ENCODE measurements around the gene ALG11.
"Not testable (repeated sequence)": the region's sequence is repeated elsewhere in the genome, so short reads cannot be mapped to it uniquely, and the experiment has no call there.

The ALG11 gene

DNA sequence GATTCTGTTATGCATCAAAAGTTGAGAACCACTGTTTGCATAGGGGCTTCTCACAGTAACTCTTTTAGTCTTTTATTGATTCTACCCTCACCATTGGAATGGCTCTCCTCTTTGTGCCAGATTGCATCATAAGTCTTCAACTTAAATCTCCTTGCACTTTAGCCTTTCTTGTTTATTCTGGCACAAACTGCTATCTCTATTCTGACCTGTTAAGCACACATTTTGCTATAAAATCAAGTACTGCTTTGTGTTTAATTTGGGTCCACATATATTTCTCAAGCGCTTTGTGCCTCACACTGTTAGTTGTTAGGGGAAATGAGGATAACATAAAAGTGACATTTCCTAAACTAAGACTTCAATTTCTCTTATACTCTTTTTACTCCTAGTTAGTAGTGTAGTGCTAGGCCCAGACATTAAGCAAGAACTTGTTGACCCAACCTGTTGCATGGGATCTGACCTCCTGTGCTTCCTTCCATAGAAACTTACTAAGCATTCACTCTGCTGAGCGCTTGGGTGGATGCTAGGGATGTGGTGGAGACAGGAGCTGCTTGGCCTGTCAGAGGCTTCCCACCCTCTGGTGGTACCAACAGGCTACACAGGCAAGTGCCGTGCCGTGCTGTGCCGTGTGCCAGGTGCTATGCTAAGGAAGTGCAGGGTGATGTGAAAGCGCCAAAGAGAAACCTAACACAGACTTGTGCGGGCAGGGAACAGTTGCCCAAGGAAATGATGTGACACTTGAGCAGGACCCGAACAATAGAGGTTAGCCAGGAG, 13.5 kb downstream of the ALG11 start:
- in situ Hi-C loops (cut with MboI; ENCODE audit: low sequenced_read_pairs), result no loop called here

- in situ Hi-C loops (cut with MboI; ENCODE audit: low sequenced_read_pairs), result no loop called here
Observed at GRCh38 chr13:52026246-52026626, 14.0 kb downstream of the ALG11 start.

- in situ Hi-C loops (cut with MboI; ENCODE audit: low sequenced_read_pairs), result no loop called here
Observed at GRCh38 chr13:52027832-52028231, 15.6 kb downstream of the ALG11 start.

DNA sequence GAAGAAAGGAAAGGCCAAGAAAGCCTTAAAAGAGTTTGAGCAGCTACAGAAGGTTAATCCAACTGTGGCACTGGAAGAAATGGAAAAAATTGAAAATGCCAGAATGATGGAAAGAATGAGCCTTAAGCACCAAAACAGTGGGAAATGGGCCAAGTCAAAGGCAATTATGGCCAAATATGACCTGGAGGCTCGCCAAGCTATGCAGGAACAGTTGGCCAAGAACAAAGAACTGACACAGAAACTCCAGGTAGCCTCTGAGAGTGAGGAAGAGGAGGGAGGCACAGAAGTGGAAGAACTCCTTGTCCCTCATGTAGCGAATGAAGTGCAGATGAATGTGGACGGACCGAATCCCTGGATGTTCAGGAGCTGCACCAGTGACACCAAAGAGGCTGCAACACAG, 17.4 kb downstream of the ALG11 start:
- in situ Hi-C loops (cut with MboI; ENCODE audit: low sequenced_read_pairs), result no loop called here

DNA sequence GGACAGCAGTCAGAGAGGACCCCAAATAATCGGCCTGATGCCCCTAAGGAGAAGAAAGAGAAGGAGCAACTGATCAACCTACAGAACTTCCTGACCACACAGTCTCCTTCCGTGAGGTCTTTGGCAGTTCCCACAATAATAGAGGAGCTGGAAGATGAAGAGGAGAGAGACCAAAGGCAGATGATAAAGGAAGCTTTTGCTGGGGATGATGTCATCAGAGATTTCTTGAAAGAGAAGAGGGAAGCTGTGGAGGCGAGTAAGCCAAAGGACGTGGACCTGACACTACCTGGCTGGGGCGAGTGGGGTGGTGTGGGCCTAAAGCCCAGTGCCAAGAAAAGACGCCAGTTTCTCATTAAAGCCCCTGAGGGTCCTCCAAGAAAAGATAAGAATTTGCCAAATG, 18.2 kb downstream of the ALG11 start:
- in situ Hi-C loops (cut with MboI; ENCODE audit: low sequenced_read_pairs), result not testable (repeated sequence)

- in situ Hi-C loops (cut with MboI; ENCODE audit: low sequenced_read_pairs), result no loop called here
Observed at GRCh38 chr13:52033039-52033438, 20.8 kb downstream of the ALG11 start.

DNA sequence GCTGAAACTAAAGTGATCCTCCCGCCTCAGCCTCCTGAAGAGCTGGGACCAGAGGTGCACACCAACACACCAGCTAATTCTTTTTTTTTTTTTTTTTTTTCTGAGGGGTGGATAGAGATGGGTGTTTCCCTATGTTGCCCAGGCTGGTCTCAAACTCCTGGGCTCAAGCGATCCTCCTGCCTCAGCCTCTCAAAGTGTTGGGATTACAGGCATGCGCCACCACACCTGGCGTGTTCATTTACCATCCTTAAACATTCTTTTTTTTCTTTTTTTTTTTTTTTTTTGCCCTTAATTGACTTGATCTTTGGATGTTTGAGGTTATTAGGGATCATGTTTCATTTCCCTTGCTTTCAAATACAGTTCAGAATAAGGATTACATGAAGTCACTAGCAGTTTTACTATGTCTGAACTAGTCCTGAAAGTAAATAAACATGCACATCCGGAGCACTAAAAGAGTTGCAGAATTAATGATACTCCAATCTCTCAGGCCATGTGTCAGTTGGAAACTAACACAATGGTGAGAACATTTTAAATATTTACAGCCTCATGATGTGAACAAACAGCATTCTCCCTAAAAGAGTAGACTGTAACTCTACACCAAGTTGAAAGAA, 22.5 kb downstream of the ALG11 start:
- in situ Hi-C loops (cut with MboI; ENCODE audit: low sequenced_read_pairs), result no loop called here

DNA sequence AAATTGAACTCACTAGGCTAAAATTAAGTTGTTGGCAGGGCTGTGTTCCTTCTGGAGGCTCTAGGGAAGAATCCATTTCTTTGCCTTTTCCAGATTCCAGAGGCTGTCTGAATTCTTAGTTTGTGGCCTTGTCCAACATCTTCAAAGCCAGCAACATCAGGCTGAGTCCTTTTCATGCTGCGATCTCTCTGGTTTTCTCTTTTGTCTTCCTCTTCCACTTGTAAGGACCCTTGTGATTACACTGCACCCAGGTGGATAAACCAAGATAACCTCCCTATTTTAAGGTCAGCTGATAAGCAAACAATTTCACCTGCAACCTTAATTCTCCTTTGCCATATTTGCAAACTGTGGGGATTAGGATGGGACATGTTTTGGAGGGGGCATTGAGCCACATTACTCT, 23.8 kb downstream of the ALG11 start:
- in situ Hi-C loops (cut with MboI; ENCODE audit: low sequenced_read_pairs), result no loop called here

DNA sequence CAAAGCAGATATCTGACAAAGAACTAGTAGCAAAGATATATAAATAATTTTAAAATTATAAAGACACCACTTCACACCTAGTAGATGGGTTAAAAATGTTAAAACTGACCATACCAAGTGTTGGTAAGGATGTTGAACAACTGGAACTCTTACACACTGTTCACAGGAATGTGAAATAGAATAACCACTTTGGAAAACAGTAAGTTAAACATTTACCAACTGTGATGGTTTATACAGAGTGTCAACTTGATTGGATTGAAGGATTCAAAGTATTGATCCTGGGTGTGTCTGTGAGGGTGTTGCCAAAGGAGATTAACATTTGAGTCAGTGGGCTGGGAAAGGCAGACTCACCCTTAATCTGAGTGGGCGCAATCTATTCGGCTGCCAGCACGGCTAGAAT, 31.5 kb downstream of the ALG11 start:
- in situ Hi-C loops (cut with MboI; ENCODE audit: low sequenced_read_pairs), result no loop called here

DNA sequence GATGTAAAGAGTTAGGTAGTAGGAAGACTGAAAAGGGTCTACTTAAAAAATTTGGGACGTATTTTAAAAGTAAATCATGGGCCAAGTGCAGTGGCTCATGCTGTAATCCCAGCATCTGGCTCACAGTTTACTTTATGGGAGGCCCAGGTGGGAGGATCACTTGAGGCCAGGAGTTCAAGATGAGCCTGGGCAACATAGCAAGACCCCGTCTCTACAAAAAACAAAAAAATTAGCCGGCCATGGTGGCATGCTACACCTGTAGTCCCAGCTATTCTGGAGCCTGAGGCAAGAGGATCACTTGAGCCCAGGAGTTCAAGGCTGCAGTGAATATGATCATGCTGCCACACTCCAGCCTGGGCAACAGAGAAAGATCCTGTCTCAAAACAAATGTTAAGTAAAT, 35.3 kb downstream of the ALG11 start:
- in situ Hi-C loops (cut with MboI; ENCODE audit: low sequenced_read_pairs), result no loop called here

DNA sequence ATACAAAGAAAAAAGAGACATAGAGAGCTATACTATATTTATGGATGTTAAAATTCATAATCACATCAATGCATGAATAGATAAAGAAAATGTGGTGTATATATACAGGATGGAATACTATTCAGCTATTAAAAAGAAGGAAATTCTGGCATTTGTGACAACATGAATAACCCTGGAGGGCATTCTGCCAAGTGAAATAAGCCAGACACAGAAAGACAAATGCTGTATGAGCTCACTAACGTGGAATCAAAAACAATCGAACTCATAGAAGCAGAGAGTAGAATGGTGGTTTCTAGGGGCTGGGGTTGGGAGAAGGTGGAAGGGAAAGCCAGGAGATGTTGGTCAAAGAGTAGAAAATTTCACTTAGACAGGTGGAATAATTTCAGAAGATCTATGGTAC, 36.3 kb downstream of the ALG11 start:
- in situ Hi-C loops (cut with MboI; ENCODE audit: low sequenced_read_pairs), result no loop called here

DNA sequence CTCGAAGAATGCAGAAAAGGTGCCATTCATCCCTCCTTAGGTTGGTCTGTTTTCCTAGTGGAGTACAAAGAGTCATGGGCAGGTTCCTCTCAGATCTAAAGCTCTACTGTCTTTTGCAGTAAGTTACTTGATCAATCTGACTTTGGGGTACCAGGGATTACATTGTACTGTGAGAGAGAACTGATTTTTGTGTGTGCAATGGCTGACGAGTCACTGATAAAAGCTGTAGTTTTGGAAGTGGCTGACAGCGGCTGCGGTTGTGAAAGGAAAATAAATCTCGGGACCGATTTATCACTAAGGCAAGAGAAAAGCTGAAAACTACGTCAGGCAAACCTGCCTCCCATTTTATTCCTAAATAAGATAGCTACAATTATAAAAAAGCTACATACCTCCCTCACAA, 39.2 kb downstream of the ALG11 start:
- in situ Hi-C loops (cut with MboI; ENCODE audit: low sequenced_read_pairs), result no loop called here

- in situ Hi-C loops (cut with MboI; ENCODE audit: low sequenced_read_pairs), result no loop called here
Observed at GRCh38 chr13:52053460-52053859, 41.3 kb downstream of the ALG11 start.

DNA sequence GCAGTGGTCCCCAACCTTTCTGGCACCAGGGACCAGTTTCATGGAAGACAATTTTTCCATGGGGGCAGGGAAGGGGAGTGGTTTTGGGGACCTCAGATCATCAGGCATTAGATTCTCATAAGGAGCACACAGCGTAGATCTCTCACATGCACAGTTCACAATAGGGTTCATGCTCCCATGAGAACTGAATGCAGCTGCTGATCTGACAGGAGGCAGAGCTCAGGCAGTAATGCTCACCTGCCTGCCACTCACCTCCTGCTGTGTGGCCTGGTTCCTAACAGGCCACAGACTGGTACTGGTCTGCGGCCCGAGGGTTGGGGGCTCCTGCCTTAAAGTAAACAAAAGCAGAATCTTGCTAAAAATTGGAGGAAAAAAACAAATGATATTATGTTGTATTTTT, 48.9 kb downstream of the ALG11 start:
- in situ Hi-C loops (cut with MboI; ENCODE audit: low sequenced_read_pairs), result not testable (repeated sequence)

- in situ Hi-C loops (cut with MboI; ENCODE audit: low sequenced_read_pairs), result no loop called here
Observed at GRCh38 chr13:52061587-52061986, 49.4 kb downstream of the ALG11 start.

DNA sequence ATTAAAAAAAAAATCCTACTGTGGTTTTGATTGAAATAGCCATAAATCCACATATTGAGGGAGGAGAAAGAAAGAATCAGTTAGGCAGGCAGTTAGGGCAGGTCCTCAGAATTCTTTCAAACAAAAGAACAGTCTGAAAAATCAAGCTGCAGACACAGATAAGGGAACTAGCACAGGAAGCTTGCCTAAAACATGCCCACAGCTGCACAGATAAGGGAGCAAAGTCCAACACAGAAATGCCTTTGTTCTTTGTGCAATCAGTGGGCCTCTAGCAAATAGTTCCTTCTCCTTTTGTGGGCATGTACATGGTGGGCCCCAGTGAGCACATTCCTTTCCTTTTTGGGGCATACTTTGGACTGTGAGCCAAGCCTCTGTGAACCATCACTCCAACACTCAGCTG, 55.0 kb downstream of the ALG11 start:
- in situ Hi-C loops (cut with MboI; ENCODE audit: low sequenced_read_pairs), result no loop called here

GRCh38 chr13:52070929-52071523, 58.8 kb downstream of the ALG11 start:
- in situ Hi-C loops (cut with MboI; ENCODE audit: low sequenced_read_pairs), result no loop called here
